Lower leg skin (tissue), 4 donors: Measurements from ENCODE around the gene YTHDC1. TPM values are rescaled to one million over a fixed set of nuclear protein-coding genes. Genes with fewer than 3 reads are reported as not detected.
A peak's percentile ranks its signal among the peaks of the same experiment; 100 is the strongest.
"Not testable (repeated sequence)": the region's sequence is repeated elsewhere in the genome, so short reads cannot be mapped to it uniquely, and the experiment has no call there.

ENCODE experiments used
- DNase-seq, 2 donors: peaks; one replicate each; pipeline ENCODE4 v3.0.0-alpha.2; 2019; ENCODE audit warnings: low spot score in 2 of 2
- H3K4me3 ChIP-seq: fragments of 200-600 bp; sonication (generic); 2 replicates; pipeline ENCODE4 v1.5.1; 2017; ENCODE audit warnings: mild to moderate bottlenecking, low read depth; ENCODE audit not compliant: poor library complexity, severe bottlenecking
- POLR2A ChIP-seq, 2 donors: fragments of 450-650 bp; IDR thresholded peaks; one replicate each; pipeline ENCODE4 v1.6.1; 2016 to 2017; ENCODE audit warnings: antibody characterized with exemption in 2 of 2, mild to moderate bottlenecking in 1 of 2, moderate library complexity in 1 of 2
- WGBS, 2 donors: methylation state at CpG; one replicate each; pipeline ENCODE4 v1.1.5; 2018; 5-methylcytosine and 5-hydroxymethylcytosine counted together
- intact Hi-C: fragments of 100-400 bp; cut with DNase I; formaldehyde crosslinking; loops from one replicate; pipeline ENCODE4 v1.15.0; 2023; ENCODE audit warnings: low total_unique reads
- total RNA-seq, 4 donors: library from RNA; depleted of rRNA; stranded (reverse); fragments of >200 nt; gene quantifications; one replicate each; pipeline ENCODE4 v1.1.0, GENCODE V29; 2016
- TF ChIP-seq, protein P1 (sequence below), 3 donors: fragments of 450-650 bp; IDR thresholded peaks; one replicate each; pipeline ENCODE4 v1.5.1; 2016; ENCODE audit warnings: antibody characterized with exemption in 3 of 3, mild to moderate bottlenecking in 3 of 3, moderate library complexity in 2 of 3

Gene YTHDC1
- total RNA-seq = 100 to 1,000 TPM in 2 of 4 donors, 10 to 100 TPM in 2; 57.1 to 117 (median 88.0) TPM

DNA sequence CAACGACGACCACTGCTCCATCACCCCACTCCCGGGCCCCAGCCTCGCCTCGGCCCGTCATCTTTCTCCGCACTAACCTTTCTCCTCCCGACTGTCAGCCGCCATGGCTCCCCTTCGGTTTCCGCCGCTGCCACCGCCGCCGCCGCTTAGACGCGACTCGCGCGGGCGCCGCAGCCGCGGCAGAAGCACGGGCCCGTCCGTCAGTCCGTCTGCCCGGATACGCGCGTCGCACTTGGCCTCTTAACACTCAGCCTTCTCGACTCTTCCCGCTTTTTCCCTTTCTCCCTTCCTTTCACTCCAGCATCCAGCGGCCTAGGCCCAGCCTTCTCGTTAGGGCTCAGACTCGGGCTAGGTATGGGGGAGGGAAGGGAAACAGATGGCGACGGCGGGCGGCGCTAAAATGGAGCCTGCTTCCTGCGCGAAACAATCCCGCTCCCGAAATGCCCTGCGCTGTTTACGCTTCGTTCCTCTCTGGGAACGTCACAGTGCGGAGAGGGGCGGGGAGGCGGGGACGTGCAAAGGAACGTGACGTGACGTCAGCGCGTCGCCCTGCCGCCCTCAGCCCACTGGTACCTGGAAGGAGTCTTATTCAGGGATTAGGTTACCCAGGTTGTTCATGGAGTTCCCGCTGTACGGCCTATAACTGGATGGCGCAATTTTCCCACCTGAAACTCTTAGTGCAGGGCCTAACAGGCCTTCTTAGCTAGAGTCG is at the start of gene YTHDC1:
TSS of gene YTHDC1 (minus strand) at position 442 of the 712 bp plus-strand sequence. CDS start at position 105, 337 bp downstream.
- peak; percentile 96 to 99 for DNase-seq
- peak within 1 kb of the TSS; percentile 98 for H3K4me3 ChIP-seq
- WGBS, 2 donors = 0 to 1% methylated on average over 55 to 67 of the region's 67 CpGs
- intact Hi-C loops = no loop called here
- TF ChIP-seq, protein P1, sequence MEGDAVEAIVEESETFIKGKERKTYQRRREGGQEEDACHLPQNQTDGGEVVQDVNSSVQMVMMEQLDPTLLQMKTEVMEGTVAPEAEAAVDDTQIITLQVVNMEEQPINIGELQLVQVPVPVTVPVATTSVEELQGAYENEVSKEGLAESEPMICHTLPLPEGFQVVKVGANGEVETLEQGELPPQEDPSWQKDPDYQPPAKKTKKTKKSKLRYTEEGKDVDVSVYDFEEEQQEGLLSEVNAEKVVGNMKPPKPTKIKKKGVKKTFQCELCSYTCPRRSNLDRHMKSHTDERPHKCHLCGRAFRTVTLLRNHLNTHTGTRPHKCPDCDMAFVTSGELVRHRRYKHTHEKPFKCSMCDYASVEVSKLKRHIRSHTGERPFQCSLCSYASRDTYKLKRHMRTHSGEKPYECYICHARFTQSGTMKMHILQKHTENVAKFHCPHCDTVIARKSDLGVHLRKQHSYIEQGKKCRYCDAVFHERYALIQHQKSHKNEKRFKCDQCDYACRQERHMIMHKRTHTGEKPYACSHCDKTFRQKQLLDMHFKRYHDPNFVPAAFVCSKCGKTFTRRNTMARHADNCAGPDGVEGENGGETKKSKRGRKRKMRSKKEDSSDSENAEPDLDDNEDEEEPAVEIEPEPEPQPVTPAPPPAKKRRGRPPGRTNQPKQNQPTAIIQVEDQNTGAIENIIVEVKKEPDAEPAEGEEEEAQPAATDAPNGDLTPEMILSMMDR (IDR thresholded peaks at IDR 0.05) = no peak
- peak in 1 of 2 donors; percentile 93 for TF ChIP-seq POLR2A (IDR thresholded peaks at IDR 0.05)

DNA sequence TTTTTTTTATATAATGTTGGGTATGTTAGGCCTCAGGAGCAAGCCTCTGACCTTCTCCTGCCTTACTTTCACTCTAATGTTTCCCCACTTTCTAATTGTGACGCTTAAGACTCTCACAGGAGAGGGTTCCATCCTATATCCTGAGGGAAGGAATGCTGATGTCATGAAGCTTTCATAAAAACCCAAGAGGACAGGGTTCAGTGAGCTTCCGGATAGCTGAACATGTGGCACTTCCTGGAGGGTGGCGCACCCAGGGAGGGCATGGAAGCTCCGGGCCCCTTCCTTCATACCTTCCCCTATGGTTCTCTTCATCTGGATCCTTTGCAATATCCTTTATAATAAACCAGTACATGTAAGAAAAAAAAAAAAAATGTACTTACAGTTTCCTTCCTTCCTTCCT is 49.4 kb upstream of the YTHDC1 start:
- DNase-seq = no peak
- intact Hi-C loops = no loop called here
- TF ChIP-seq, protein P1 (IDR thresholded peaks at IDR 0.05) = no peak
- TF ChIP-seq POLR2A (IDR thresholded peaks at IDR 0.05) = no peak
- 81 to 84% methylated on average over 4 of the region's 4 CpGs for WGBS, 2 donors
- no peak overlapping the region for H3K4me3 ChIP-seq

DNA sequence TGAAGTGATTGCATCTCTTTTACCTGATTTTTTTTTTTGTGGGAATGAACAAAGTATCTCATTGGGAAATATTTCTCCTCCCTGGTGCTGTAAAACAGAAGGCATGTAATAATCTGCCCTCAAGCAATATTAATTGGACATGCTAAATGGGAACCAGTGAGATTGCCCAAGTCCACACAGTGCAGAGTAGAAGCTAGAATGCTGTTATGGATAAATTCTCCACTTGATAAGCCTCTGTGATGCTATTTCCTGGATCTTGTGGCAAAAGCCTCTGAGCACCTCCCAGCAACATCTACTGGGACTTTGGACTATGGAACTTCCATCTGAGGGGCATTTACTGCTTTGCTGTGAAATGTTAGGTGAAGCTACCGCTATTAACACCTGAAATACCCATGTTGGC is 46.9 kb upstream of the YTHDC1 start:
- no peak for TF ChIP-seq POLR2A (IDR thresholded peaks at IDR 0.05)
- TF ChIP-seq, protein P1 (IDR thresholded peaks at IDR 0.05) = no peak
- intact Hi-C loops = no loop called here

DNA sequence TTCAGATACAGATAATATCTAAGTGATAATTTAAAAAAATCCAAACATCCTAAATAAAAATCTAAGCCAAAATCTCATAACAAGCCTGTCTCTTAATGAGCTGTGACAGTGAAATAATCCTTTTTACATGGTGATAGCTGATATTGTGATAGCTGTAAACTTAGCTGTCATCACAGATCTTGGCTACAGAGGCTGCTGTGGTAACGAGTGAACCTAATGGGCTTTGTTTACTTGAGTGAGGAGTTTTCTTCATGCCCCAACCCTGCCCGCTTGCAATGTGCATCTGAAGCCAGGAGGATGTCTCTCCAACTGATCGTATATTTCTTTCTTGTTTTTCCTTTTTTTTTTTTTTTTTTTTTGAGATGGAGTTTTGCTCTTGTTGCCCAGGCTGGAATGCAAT is 41.5 kb upstream of the YTHDC1 start:
- DNase-seq = no peak
- intact Hi-C loops = no loop called here
- TF ChIP-seq, protein P1 (IDR thresholded peaks at IDR 0.05) = no peak
- TF ChIP-seq POLR2A (IDR thresholded peaks at IDR 0.05) = no peak
- no peak overlapping the region for H3K4me3 ChIP-seq
- WGBS, 2 donors = 35 to 37% methylated on average over 3 of the region's 3 CpGs

More for the DNA sequence above, 46.9 kb upstream of the YTHDC1 start:
- DNase-seq = no peak
- H3K4me3 ChIP-seq = no peak overlapping the region
- WGBS, 2 donors = 92 to 100% methylated on average over 1 of the region's 1 CpG

DNA sequence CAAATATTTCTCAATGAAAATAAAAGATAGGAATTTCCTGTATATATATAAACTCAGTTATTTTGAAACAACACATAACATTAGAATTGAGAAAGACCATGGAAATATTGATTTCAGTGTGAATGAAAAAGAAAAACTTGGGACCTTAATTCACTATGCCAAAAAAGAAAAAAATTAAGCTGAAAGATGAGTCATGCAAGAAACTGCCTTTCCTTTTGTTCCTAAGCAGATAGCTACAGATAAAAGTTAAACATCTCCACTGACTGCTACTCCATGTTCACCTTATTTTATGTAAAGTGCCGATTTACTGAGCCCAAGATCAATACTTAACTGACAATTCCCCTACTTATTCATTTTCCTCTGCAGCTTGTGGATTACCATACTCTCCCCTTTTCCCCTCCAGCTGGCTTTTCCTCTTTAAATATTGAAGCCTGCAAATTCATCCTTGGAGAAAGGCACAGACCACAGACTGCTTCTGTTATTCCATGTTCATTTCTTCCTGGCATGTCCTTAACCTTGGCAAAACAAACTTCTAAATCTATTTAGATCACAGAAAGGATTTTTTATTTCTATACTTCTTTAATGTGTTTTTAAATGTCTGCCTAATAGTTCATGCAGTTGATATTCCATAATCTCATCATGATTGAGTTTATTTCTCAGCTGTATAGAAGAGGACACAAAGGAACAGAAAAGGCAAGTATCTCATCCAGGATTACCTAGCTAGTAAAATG is 40.5 kb upstream of the YTHDC1 start:
- no peak for TF ChIP-seq POLR2A (IDR thresholded peaks at IDR 0.05)
- TF ChIP-seq, protein P1 (IDR thresholded peaks at IDR 0.05) = no peak
- H3K4me3 ChIP-seq = no peak overlapping the region
- intact Hi-C loops = no loop called here
- DNase-seq = no peak
- WGBS, 2 donors = 39 to 56% methylated on average over 1 of the region's 1 CpG

DNA sequence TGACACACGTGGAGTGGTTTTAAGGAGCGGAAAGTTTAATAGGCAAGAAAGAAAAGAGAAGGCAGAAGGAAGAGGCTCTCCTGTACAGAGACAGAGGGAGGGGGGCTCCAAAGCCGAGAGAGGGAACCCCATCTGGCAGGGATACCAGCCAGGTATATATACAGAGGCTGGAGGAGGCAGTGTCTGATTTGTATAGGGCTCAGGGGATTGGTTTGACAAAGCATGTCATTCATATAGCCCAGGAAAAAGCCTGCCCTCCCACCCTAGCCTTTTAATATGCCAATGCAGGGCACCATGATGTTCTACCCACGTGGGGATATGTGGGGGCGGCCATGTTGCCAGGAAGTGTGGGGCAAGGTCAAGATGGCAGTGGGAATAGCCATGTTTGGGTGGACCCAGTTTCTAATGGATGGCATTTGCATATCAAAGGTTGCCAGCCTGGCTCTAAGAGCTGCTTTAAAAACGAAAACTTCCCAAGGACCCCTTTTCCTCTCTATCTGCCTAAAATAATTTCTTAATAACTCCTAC is 39.6 kb upstream of the YTHDC1 start:
- 57 to 58% methylated on average over 6 of the region's 6 CpGs for WGBS, 2 donors
- intact Hi-C loops, H3K4me3 ChIP-seq: not testable (repeated sequence)

More for the DNA sequence above, 39.6 kb upstream of the YTHDC1 start:
- DNase-seq = not testable (repeated sequence)
